ENCODE measurements around the gene CTNNA1.
"Not testable (repeated sequence)": the region's sequence is repeated elsewhere in the genome, so short reads cannot be mapped to it uniquely, and the experiment has no call there.

The CTNNA1 gene

GRCh38 chr5:138761670-138762069 is 8.4 kb downstream of the CTNNA1 start:
- not testable (repeated sequence) for H3K27ac Mint-ChIP-seq, DNase-seq, H3K4me3 Mint-ChIP-seq, H3K9me3 Mint-ChIP-seq, ATAC-seq
- Mint-ChIP-seq H3K27me3 (peaks cover 62% of the 10 kb centered on the region), H3K4me1 (peaks cover 28% of the 10 kb centered on the region)

GRCh38 chr5:138762110-138762509 is 8.9 kb downstream of the CTNNA1 start:
- DNase-seq (no peak), ATAC-seq (no peak)
- H3K9me3 Mint-ChIP-seq: no peaks in the 10 kb centered on the region
- no peak overlapping the region for H3K4me3 Mint-ChIP-seq
- H3K4me1 Mint-ChIP-seq: peaks cover 23% of the 10 kb centered on the region
- no peak overlapping the region for H3K27ac Mint-ChIP-seq
- peaks cover 62% of the 10 kb centered on the region for H3K27me3 Mint-ChIP-seq

- no peaks in the 10 kb centered on the region for H3K9me3 Mint-ChIP-seq
- no peak overlapping the region for H3K27ac Mint-ChIP-seq
- ATAC-seq: no peak
- peaks cover 59% of the 10 kb centered on the region for H3K27me3 Mint-ChIP-seq
- DNase-seq: no peak
- H3K4me1 Mint-ChIP-seq: peaks cover 18% of the 10 kb centered on the region
- no peak overlapping the region for H3K4me3 Mint-ChIP-seq
Measured at GRCh38 chr5:138763037-138763778, 10.0 kb downstream of the CTNNA1 start.

GRCh38 chr5:138770291-138770690 is 17.1 kb downstream of the CTNNA1 start:
- Mint-ChIP-seq H3K27ac (peak overlapping the region in 1 of 2 donors; percentile 5), H3K4me1 (no peaks in the 10 kb centered on the region), H3K4me3 (no peak overlapping the region), H3K9me3 (no peaks in the 10 kb centered on the region), H3K27me3 (peaks cover 65% of the 10 kb centered on the region)
- no peak for ATAC-seq
- DNase-seq: no peak

GRCh38 chr5:138770977-138771376 is 17.8 kb downstream of the CTNNA1 start:
- peaks cover 58% of the 10 kb centered on the region for H3K27me3 Mint-ChIP-seq
- no peaks in the 10 kb centered on the region for H3K9me3 Mint-ChIP-seq
- ATAC-seq (no peak), DNase-seq (no peak)
- H3K4me3 Mint-ChIP-seq: no peak overlapping the region
- H3K4me1 Mint-ChIP-seq: no peaks in the 10 kb centered on the region
- no peak overlapping the region for H3K27ac Mint-ChIP-seq

- Mint-ChIP-seq H3K27ac (no peak overlapping the region), H3K4me3 (no peak overlapping the region), H3K27me3 (peaks cover 42% of the 10 kb centered on the region), H3K9me3 (no peaks in the 10 kb centered on the region), H3K4me1 (no peaks in the 10 kb centered on the region)
- no peak for DNase-seq
- ATAC-seq: no peak
Measured at GRCh38 chr5:138772986-138773594, 19.9 kb downstream of the CTNNA1 start.

GRCh38 chr5:138773624-138774023 is 20.4 kb downstream of the CTNNA1 start:
- not testable (repeated sequence) for H3K27ac Mint-ChIP-seq, ATAC-seq, H3K4me3 Mint-ChIP-seq, H3K9me3 Mint-ChIP-seq, DNase-seq, H3K4me1 Mint-ChIP-seq
- H3K27me3 Mint-ChIP-seq: peaks cover 41% of the 10 kb centered on the region

- Mint-ChIP-seq H3K4me3 (no peak overlapping the region), H3K27me3 (peaks cover 34% of the 10 kb centered on the region), H3K27ac (no peak overlapping the region), H3K4me1 (no peaks in the 10 kb centered on the region), H3K9me3 (no peaks in the 10 kb centered on the region)
- DNase-seq: no peak
- no peak for ATAC-seq
Measured at GRCh38 chr5:138775034-138775433, 21.8 kb downstream of the CTNNA1 start.

- Mint-ChIP-seq H3K4me3 (no peak overlapping the region), H3K27ac (no peak overlapping the region), H3K4me1 (no peaks in the 10 kb centered on the region), H3K27me3 (peaks cover 4% of the 10 kb centered on the region), H3K9me3 (no peaks in the 10 kb centered on the region)
- ATAC-seq (no peak), DNase-seq (no peak)
Measured at GRCh38 chr5:138778234-138778633, 25.0 kb downstream of the CTNNA1 start.

- Mint-ChIP-seq H3K27ac (no peak overlapping the region), H3K4me1 (peaks cover 3% of the 10 kb centered on the region), H3K4me3 (no peak overlapping the region), H3K9me3 (no peaks in the 10 kb centered on the region), H3K27me3 (peaks cover 25% of the 10 kb centered on the region)
- DNase-seq (no peak), ATAC-seq (no peak)
Measured at GRCh38 chr5:138783976-138784375, 30.8 kb downstream of the CTNNA1 start.

GRCh38 chr5:138784590-138784989 is 31.4 kb downstream of the CTNNA1 start:
- ATAC-seq: no peak
- no peak overlapping the region for H3K27ac Mint-ChIP-seq
- H3K27me3 Mint-ChIP-seq: peaks cover 31% of the 10 kb centered on the region
- DNase-seq: no peak
- no peak overlapping the region for H3K4me3 Mint-ChIP-seq
- peaks cover 5% of the 10 kb centered on the region for H3K4me1 Mint-ChIP-seq
- no peaks in the 10 kb centered on the region for H3K9me3 Mint-ChIP-seq

- DNase-seq: no peak
- peaks cover 38% of the 10 kb centered on the region for H3K4me1 Mint-ChIP-seq
- no peak overlapping the region for H3K27ac Mint-ChIP-seq
- no peak overlapping the region for H3K4me3 Mint-ChIP-seq
- ATAC-seq: peak; percentile 55
- no peaks in the 10 kb centered on the region for H3K9me3 Mint-ChIP-seq
- peaks cover 71% of the 10 kb centered on the region for H3K27me3 Mint-ChIP-seq
Measured at GRCh38 chr5:138789771-138790242, 36.6 kb downstream of the CTNNA1 start.

- DNase-seq (no peak), ATAC-seq (peak; percentile 62)
- peaks cover 70% of the 10 kb centered on the region for H3K27me3 Mint-ChIP-seq
Measured at GRCh38 chr5:138790684-138791083, 37.5 kb downstream of the CTNNA1 start.

GRCh38 chr5:138792195-138792790 is 39.1 kb downstream of the CTNNA1 start:
- DNase-seq (no peak), ATAC-seq (peak; percentile 43)
- no peaks in the 10 kb centered on the region for H3K9me3 Mint-ChIP-seq
- no peak overlapping the region for H3K4me3 Mint-ChIP-seq
- peaks cover 38% of the 10 kb centered on the region for H3K4me1 Mint-ChIP-seq
- no peak overlapping the region for H3K27ac Mint-ChIP-seq
- H3K27me3 Mint-ChIP-seq: peaks cover 83% of the 10 kb centered on the region

More at GRCh38 chr5:138790684-138791083, 37.5 kb downstream of the CTNNA1 start:
- no peak overlapping the region for H3K4me3 Mint-ChIP-seq
- peaks cover 38% of the 10 kb centered on the region for H3K4me1 Mint-ChIP-seq
- H3K27ac Mint-ChIP-seq: no peak overlapping the region
- no peaks in the 10 kb centered on the region for H3K9me3 Mint-ChIP-seq

GRCh38 chr5:138793575-138793974 is 40.4 kb downstream of the CTNNA1 start:
- peaks cover 85% of the 10 kb centered on the region for H3K27me3 Mint-ChIP-seq
- H3K9me3 Mint-ChIP-seq: no peaks in the 10 kb centered on the region
- no peak for DNase-seq
- no peak overlapping the region for H3K27ac Mint-ChIP-seq
- H3K4me3 Mint-ChIP-seq: no peak overlapping the region
- H3K4me1 Mint-ChIP-seq: peaks cover 38% of the 10 kb centered on the region
- no peak for ATAC-seq

GRCh38 chr5:138803285-138803684 is 50.1 kb downstream of the CTNNA1 start:
- Mint-ChIP-seq H3K27me3 (peaks cover 49% of the 10 kb centered on the region), H3K4me3 (no peak overlapping the region), H3K9me3 (peaks cover 8 to 18% of the 10 kb centered on the region in 2 donors), H3K4me1 (no peaks in the 10 kb centered on the region), H3K27ac (no peak overlapping the region)
- DNase-seq (no peak), ATAC-seq (no peak)

All from stimulated activated naive CD8-positive, alpha-beta T cell treated with anti-CD3 and anti-CD28 coated beads, Interleukin-15, amount 100 ng/mL, for 72 hours (primary cell).